CD4-positive, alpha-beta T cell (primary cell): Measurements from ENCODE around the gene CDK18. TPM values are rescaled to one million over a fixed set of nuclear protein-coding genes. Genes with fewer than 3 reads are reported as not detected.

Experiments used
- ATAC-seq: fragments of 200-7000 bp; cut with Tn5 transposase; one replicate; pipeline ENCODE4 v1.10.0; 2022; ENCODE audit warnings: mild to moderate bottlenecking; ENCODE audit not compliant: poor library complexity
- CTCF ChIA-PET: fragments of 350-600 bp; sonication (Branson Sonifier 250); formaldehyde crosslinking; loops from one replicate; lab custom pipeline; 2021; ENCODE audit warnings: antibody characterized with exemption, inconsistent platforms; lab: Charles Lee
- POLR2A ChIA-PET: fragments of 350-600 bp; sonication (Branson Sonifier 250); formaldehyde crosslinking; loops from one replicate; lab custom pipeline; 2021; ENCODE audit warnings: antibody characterized with exemption, inconsistent platforms; lab: Charles Lee
- DNase-seq, 14 experiments: peaks; one replicate each; pipeline ENCODE4 v3.0.0-alpha.2; 2013 to 2020; ENCODE audit warnings: mixed read lengths in 2 of 14
- H3K27ac ChIP-seq, 2 donors: one replicate each; pipeline versions ENCODE4 v1.5.1 to v1.7.0; 2013; ENCODE audit warnings: low read length in 2 of 2, low read depth in 1 of 2, mild to moderate bottlenecking in 1 of 2
- H3K27me3 ChIP-seq, 2 experiments: 1 replicate in 1 of 2; 2 replicates in 1 of 2; pipeline versions ENCODE4 v1.6.1 to v1.7.0; 2013; ENCODE audit warnings: low read length in 2 of 2, control low read depth in 1 of 2, mild to moderate bottlenecking in 1 of 2, moderate library complexity in 1 of 2; ENCODE audit not compliant: insufficient read depth in 2 of 2, control insufficient read depth in 1 of 2
- H3K36me3 ChIP-seq: one replicate; pipeline ENCODE4 v1.6.1; 2013; ENCODE audit warnings: low read length, control low read depth; ENCODE audit not compliant: insufficient read depth
- H3K4me1 ChIP-seq: one replicate; pipeline ENCODE4 v1.6.1; 2013; ENCODE audit warnings: low read length, control low read depth; ENCODE audit not compliant: insufficient read depth
- H3K4me3 ChIP-seq: one replicate; pipeline ENCODE4 v1.5.1; 2013; ENCODE audit warnings: mild to moderate bottlenecking, low read length, moderate library complexity
- H3K9me3 ChIP-seq, 2 experiments: 1 replicate in 1 of 2; 2 replicates in 1 of 2; pipeline versions ENCODE4 v1.6.1 to v1.7.0; 2013; ENCODE audit warnings: low read length in 2 of 2, mild to moderate bottlenecking in 2 of 2, control low read depth in 1 of 2, moderate library complexity in 1 of 2; ENCODE audit not compliant: control insufficient read depth in 1 of 2, insufficient read depth in 1 of 2
- H3K27ac Mint-ChIP-seq: one replicate; pipeline ENCODE4 v1.8.0; 2020; ENCODE audit warnings: mixed read lengths
- H3K27me3 Mint-ChIP-seq: one replicate; pipeline ENCODE4 v1.8.0; 2021; ENCODE audit warnings: mixed read lengths
- H3K36me3 Mint-ChIP-seq: one replicate; pipeline ENCODE4 v1.8.0; 2021; ENCODE audit warnings: low read depth, mixed read lengths
- H3K4me1 Mint-ChIP-seq: one replicate; pipeline ENCODE4 v1.8.0; 2021; ENCODE audit warnings: low read depth, mixed read lengths
- H3K4me3 Mint-ChIP-seq: one replicate; pipeline ENCODE4 v1.8.0; 2020; ENCODE audit warnings: mild to moderate bottlenecking, mixed read lengths
- H3K9me3 Mint-ChIP-seq: one replicate; pipeline ENCODE4 v1.8.0; 2020; ENCODE audit warnings: mixed read lengths
- intact Hi-C, 2 experiments: fragments of 100-400 bp; cut with DNase I in 1 of 2; cut with micrococcal nuclease in 1 of 2; formaldehyde crosslinking; loops; one replicate each; pipeline versions ENCODE4 v1.15.1 to v1.9.0; 2023 to 2025; cut with DNase I, micrococcal nuclease
- total RNA-seq, 174 experiments: library from RNA in 2 of 174; stranded (reverse) in 2 of 174; gene quantifications; one replicate each; pipeline ENCODE4 v1.2.3 and lab custom pipeline; 2021 to 2026
- TF ChIP-seq, protein P1 (sequence below): fragments of 200-600 bp; IDR thresholded peaks from one replicate; pipeline ENCODE4 v1.8.0; 2022; ENCODE audit warnings: antibody characterized with exemption, mild to moderate bottlenecking

Gene CDK18
- total RNA-seq, 2 experiments from 2014 or later = 1.6 to 2.7 TPM

DNA sequence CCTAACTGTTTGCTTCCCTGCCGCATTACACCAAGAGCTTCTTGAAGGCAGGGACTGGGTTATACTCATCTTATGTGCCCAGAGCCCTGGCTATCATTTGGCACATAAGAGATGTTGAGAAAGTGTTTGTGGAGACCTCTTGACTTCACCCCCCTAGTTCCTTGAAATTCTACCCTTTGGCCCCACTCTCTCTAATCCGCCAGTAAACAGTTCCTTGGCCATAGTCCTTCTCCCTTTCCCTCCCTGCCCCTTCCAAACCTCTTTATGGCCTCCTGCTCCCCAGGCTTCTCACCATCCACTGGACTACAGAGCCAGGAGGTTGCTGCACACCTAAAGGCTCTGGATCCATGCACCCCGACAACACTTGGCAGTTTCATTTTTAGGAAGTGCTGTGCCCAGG, 1.5 kb upstream of the CDK18 start:
- H3K4me1 Mint-ChIP-seq = peaks cover 14% of the 10 kb centered on the region
- TF ChIP-seq, protein P1, sequence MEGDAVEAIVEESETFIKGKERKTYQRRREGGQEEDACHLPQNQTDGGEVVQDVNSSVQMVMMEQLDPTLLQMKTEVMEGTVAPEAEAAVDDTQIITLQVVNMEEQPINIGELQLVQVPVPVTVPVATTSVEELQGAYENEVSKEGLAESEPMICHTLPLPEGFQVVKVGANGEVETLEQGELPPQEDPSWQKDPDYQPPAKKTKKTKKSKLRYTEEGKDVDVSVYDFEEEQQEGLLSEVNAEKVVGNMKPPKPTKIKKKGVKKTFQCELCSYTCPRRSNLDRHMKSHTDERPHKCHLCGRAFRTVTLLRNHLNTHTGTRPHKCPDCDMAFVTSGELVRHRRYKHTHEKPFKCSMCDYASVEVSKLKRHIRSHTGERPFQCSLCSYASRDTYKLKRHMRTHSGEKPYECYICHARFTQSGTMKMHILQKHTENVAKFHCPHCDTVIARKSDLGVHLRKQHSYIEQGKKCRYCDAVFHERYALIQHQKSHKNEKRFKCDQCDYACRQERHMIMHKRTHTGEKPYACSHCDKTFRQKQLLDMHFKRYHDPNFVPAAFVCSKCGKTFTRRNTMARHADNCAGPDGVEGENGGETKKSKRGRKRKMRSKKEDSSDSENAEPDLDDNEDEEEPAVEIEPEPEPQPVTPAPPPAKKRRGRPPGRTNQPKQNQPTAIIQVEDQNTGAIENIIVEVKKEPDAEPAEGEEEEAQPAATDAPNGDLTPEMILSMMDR = no peak
- intact Hi-C loops = no loop called here
- H3K36me3 Mint-ChIP-seq = no peaks in the 10 kb centered on the region
- no peak overlapping the region for H3K27ac Mint-ChIP-seq
- POLR2A ChIA-PET = interaction anchor here (1.2 kb wide), 1 partner anchor 15 kb away, joined by 3 read pairs; no protein-coding TSS in a partner anchor
- Histone ChIP-seq H3K27me3 (no peaks in the 10 kb centered on the region), H3K27ac (no peak overlapping the region), H3K36me3 (no peaks in the 10 kb centered on the region), H3K4me1 (peaks cover 21% of the 10 kb centered on the region), H3K9me3 (no peaks in the 10 kb centered on the region), H3K4me3 (no peak overlapping the region)
- H3K4me3 Mint-ChIP-seq = peak overlapping the region; percentile 74
- no peaks in the 10 kb centered on the region for H3K9me3 Mint-ChIP-seq
- no peak for ATAC-seq
- H3K27me3 Mint-ChIP-seq = no peaks in the 10 kb centered on the region
- CTCF ChIA-PET = interaction anchor here (1.1 to 1.6 kb wide), 2 partner anchors 16 to 89 kb away, joined by 5 to 6 read pairs; no protein-coding TSS in a partner anchor
- DNase-seq = no peak

DNA sequence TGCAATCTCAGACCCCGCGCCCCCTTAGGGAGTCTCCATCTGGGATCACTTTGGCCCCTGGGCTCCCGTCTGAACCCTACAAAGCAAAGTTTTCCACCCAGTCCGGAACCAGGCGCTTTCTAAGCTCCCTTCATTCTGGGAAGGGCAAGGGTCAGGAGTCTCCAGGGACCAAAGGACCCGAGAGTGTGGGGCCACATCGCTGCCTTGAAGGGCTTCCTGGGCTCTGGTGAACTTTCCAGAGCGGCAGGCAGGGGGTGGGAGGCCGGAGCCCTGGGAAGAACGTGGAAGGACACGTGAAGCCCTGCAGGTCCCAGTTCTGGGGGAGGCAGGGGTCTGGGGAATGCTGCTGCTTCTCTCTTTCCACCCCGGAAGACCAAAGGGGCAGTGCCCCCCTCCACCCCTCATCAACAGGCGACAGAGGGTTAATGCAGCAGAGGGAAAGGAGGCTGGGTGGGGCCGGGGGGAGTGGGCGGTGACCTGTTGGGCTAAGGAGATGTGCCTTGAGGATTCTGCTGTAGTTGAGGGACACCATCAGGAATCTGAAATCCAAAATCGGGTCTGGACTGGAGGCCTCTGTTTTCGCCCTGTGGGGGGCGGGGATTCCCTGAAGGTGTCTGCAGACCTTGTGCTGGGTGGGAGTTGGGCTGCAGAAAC, 734 bp downstream of the CDK18 start:
- Mint-ChIP-seq H3K27me3 (no peaks in the 10 kb centered on the region), H3K9me3 (no peaks in the 10 kb centered on the region), H3K36me3 (no peaks in the 10 kb centered on the region), H3K4me3 (peak overlapping the region; percentile 82), H3K4me1 (peaks cover 14% of the 10 kb centered on the region), H3K27ac (no peak overlapping the region)
- peaks cover 21% of the 10 kb centered on the region for H3K4me1 ChIP-seq
- ChIA-PET POLR2A (no interaction called here), CTCF (interaction anchor here (1.1 kb wide), 1 partner anchor 18 kb away, joined by 3 read pairs; no protein-coding TSS in a partner anchor)
- no peaks in the 10 kb centered on the region for H3K9me3 ChIP-seq
- H3K36me3 ChIP-seq = no peaks in the 10 kb centered on the region
- H3K27ac ChIP-seq = no peak overlapping the region
- TF ChIP-seq, protein P1 = no peak
- no peaks in the 10 kb centered on the region for H3K27me3 ChIP-seq
- no peak for DNase-seq
- peak; percentile 26 for ATAC-seq
- intact Hi-C loops = no loop called here
- H3K4me3 ChIP-seq = peak overlapping the region; percentile 68

DNA sequence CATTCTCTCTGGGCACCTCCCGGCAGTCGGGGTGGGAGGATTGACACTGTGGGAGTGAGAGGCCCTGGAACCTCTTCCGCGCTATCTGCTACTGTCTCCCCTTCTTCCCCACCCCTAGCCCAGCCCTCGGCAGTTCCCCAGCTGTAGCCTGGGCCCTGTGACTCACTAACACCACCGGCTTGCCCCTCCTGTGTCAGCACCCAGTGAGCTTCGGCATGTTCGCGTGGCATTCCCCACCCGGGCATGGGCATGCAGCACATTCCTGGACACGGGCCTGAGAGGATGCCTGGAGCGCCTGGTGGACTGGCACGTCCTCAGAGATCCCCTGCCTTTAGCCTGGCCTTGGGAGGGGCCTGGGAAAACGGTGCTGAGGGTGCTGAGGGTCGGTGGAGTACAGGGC, 1.3 kb downstream of the CDK18 start:
- H3K27ac ChIP-seq = no peak overlapping the region
- Mint-ChIP-seq H3K4me3 (peak overlapping the region; percentile 82), H3K4me1 (peaks cover 14% of the 10 kb centered on the region), H3K27me3 (no peaks in the 10 kb centered on the region), H3K9me3 (no peaks in the 10 kb centered on the region), H3K27ac (no peak overlapping the region), H3K36me3 (no peaks in the 10 kb centered on the region)
- TF ChIP-seq, protein P1 = no peak
- no peaks in the 10 kb centered on the region for H3K9me3 ChIP-seq
- ChIA-PET POLR2A (no interaction called here), CTCF (no interaction called here)
- H3K27me3 ChIP-seq = no peaks in the 10 kb centered on the region
- H3K36me3 ChIP-seq = no peaks in the 10 kb centered on the region
- ATAC-seq = no peak
- intact Hi-C loops = no loop called here
- H3K4me1 ChIP-seq = peaks cover 21% of the 10 kb centered on the region
- no peak for DNase-seq
- no peak overlapping the region for H3K4me3 ChIP-seq
